ENCODE results near the gene PPP2CA. TPM values are rescaled to one million over a fixed set of nuclear protein-coding genes. Genes with fewer than 3 reads are reported as not detected.

The PPP2CA gene
- total RNA-seq, 1 donor from 2014 or later = 96.9 TPM

DNA sequence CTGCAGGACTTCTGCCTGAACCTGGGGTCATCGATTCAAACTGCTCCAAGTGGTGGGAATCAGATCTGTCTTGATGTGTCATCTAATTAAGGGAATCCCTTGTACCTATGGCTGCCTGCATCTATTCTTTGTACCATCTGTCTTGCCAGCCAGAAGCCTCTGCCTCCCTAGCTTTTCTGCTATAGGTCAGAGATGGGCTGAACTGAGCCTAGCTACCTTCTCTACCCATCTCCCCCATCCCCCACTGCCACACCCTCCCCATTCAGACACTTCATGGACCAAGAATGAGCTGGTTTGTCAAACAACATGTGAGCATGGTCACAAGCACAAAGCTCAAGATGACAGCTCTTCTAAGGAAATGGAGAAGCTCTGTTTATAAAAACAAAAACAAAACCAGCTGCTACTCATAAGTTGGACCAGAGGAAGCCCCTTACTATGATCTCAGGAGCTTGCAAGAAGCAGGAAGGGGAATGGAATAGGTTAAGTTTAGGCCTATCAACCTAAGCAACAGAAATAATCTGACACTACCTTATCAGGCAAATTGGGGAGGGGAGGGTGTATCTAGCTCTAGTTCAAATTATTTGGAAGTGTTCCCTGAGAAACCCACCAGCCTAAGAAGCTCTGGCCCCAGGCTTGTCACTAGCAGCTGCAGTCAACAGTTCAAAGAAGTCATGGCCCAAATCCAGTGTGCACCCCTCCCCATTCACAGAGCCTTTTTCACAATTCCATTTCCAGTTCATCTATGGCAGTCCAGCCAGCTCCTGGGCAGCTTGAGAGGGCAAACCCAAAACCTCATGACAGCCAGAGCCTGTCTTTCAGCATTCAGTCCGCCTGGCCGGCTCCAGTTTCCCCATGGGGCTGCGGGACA is 79.0 kb downstream of the PPP2CA start:
- DNase-seq = peak; percentile 32
- no peak for ATAC-seq
- intact Hi-C loops (cut with DNase I) = no loop called here
- TF ChIP-seq, protein P1, sequence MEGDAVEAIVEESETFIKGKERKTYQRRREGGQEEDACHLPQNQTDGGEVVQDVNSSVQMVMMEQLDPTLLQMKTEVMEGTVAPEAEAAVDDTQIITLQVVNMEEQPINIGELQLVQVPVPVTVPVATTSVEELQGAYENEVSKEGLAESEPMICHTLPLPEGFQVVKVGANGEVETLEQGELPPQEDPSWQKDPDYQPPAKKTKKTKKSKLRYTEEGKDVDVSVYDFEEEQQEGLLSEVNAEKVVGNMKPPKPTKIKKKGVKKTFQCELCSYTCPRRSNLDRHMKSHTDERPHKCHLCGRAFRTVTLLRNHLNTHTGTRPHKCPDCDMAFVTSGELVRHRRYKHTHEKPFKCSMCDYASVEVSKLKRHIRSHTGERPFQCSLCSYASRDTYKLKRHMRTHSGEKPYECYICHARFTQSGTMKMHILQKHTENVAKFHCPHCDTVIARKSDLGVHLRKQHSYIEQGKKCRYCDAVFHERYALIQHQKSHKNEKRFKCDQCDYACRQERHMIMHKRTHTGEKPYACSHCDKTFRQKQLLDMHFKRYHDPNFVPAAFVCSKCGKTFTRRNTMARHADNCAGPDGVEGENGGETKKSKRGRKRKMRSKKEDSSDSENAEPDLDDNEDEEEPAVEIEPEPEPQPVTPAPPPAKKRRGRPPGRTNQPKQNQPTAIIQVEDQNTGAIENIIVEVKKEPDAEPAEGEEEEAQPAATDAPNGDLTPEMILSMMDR (IDR thresholded peaks at IDR 0.05) = no peak
- Histone ChIP-seq H3K4me3 (no peak overlapping the region), H3K27ac (peak overlapping the region; percentile 31), H3K36me3 (peaks cover 97% of the 10 kb centered on the region), H3K4me1 (peaks cover 46% of the 10 kb centered on the region), H3K27me3 (ENCODE audit: low read depth) (no peaks in the 10 kb centered on the region), H3K9me3 (no peaks in the 10 kb centered on the region)

DNA sequence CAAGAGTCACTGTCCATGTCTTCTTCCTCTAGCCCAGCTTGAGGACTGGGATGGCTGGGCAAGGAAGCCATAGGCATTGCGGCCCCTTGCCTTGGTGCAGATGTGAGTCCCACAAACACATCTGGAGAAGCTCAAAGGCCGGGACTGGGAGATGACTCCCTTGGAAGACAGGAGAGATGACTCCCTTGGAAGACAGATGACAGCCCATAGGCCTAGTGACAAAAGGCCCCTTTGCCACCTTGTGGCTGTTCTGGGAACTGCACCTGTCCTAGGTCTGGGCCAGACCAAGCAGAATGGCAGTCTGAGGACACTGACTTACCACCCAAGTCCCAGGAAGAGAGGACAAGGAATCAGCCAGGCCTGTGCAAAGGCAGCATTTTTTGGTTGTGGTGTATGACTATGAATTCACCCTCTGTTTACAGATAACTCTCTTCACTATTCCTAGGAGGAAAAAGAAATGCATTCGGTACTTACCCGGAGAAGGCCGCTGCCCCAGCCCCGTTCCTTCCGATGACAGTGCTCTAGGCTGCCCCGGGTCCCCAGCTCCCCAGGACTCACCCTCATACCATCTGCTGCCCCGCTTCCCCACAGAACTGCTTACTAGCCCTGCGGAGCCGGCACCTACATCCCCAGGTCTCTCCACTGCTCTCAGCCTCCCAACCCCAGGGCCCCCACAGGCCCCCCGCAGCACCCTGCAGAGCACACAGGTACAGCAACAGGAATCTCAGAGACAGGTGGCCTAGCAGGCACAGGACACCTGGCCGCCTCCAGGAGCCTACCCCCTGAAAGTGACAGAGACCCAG is 79.9 kb downstream of the PPP2CA start:
- peak; percentile 73 for DNase-seq
- H3K36me3 ChIP-seq = peaks cover 97% of the 10 kb centered on the region
- intact Hi-C loops (cut with DNase I) = no loop called here
- H3K27me3 ChIP-seq (ENCODE audit: low read depth) = no peaks in the 10 kb centered on the region
- no peak overlapping the region for H3K4me3 ChIP-seq
- peaks cover 40% of the 10 kb centered on the region for H3K4me1 ChIP-seq
- TF ChIP-seq, protein P1 (IDR thresholded peaks at IDR 0.05) = peak; percentile 99
- peak; percentile 87 for ATAC-seq
- no peaks in the 10 kb centered on the region for H3K9me3 ChIP-seq
- H3K27ac ChIP-seq = no peak overlapping the region

DNA sequence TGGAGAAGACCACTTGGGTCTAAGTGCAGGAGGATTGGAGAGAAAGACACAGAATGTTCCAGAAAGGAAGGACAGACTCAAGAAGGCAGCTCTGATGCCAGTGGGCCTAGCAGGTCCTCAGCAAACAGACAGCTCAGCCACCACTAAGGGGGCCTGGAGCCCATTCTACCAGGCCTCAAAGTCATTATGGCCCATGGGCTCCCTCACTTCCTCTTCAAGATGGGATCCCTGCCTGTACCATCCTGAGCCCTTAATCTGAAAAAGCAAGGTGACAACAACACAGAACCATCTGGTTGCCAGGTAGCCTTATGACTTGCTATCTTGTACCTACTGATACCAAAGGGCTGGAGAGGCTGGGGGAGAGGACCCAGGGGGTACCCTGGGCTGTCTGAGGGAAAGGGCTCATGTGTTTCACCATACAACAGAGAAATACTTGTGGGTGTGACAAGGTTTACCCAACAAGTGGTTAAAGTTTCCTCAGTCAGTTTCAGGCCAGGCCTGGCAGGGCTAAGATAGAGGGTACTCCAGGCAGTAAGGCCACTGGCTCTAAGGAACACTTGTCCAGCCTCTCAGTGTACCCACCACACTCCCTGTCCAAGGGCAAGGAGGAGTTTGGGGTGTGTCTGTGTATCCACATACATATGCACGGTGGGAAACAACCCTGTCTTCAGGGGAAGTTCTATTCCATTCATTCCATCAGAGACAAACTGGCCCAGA is 80.7 kb downstream of the PPP2CA start:
- Histone ChIP-seq H3K36me3 (peaks cover 92% of the 10 kb centered on the region), H3K27ac (no peak overlapping the region), H3K9me3 (no peaks in the 10 kb centered on the region), H3K27me3 (ENCODE audit: low read depth) (no peaks in the 10 kb centered on the region), H3K4me1 (peaks cover 40% of the 10 kb centered on the region), H3K4me3 (no peak overlapping the region)
- ATAC-seq (no peak), DNase-seq (no peak)
- TF ChIP-seq, protein P1 (IDR thresholded peaks at IDR 0.05) = no peak
- intact Hi-C loops (cut with DNase I) = no loop called here

Small RNAs within 50 kb of the gene (microRNA-seq; reads per million reads assigned to microRNA genes)
- gene MIR3661 (ENCODE audit: borderline number of aligned reads) = not detected

Other genes starting within 250 kb of the PPP2CA start
- 125 TPM for gene VDAC1, start 221.1 kb downstream of the PPP2CA start, total RNA-seq
- 5.7 TPM for gene TCF7, start 111.4 kb downstream of the PPP2CA start, total RNA-seq
- 249 TPM for gene SKP1, start 49.1 kb downstream of the PPP2CA start, total RNA-seq
- gene CDKL3, start 141.1 kb upstream of the PPP2CA start, total RNA-seq = 2.2 TPM
- 106 TPM for gene UBE2B, start 145.5 kb upstream of the PPP2CA start, total RNA-seq
- gene CDKN2AIPNL, start 185.8 kb upstream of the PPP2CA start, total RNA-seq = 14.5 TPM

Data from lower lobe of right lung (tissue), 2 donors.